WI38 (cell line): ENCODE results near the gene SLC22A14.

Experiments
- H3K4me3 ChIP-seq: 2 replicates; pipeline ENCODE4 v1.5.1; 2011; ENCODE audit warnings: low read depth, mild to moderate bottlenecking, control low read depth, low read length
- TF ChIP-seq, protein P1 (sequence below): IDR thresholded peaks from 2 replicates; pipeline ENCODE4 v1.5.1; 2012; ENCODE audit warnings: low read depth, mild to moderate bottlenecking, control low read depth, low read length

The SLC22A14 gene

DNA sequence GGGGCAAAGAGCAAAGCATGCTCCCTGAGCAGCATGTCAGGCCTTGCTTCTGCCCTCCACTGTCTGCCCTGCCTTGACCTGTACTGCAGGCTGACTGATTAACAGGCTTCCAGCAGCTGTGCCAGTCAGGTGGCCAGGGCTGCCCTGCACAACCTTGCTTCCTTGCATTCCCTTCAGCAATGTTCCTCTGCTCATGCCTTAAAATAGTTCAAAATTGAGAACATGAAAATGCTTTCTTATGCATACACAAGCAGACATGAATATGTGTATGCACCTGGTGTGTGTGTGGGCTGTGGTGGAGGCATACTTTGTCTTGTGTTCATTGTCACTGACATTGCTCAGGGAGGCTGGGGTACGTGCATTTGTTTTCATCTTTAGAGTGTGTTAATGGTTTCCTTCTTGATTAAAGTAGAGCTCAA lies 17.7 kb upstream of the SLC22A14 start:
- H3K4me3 ChIP-seq: no peak overlapping the region
- TF ChIP-seq, protein P1, sequence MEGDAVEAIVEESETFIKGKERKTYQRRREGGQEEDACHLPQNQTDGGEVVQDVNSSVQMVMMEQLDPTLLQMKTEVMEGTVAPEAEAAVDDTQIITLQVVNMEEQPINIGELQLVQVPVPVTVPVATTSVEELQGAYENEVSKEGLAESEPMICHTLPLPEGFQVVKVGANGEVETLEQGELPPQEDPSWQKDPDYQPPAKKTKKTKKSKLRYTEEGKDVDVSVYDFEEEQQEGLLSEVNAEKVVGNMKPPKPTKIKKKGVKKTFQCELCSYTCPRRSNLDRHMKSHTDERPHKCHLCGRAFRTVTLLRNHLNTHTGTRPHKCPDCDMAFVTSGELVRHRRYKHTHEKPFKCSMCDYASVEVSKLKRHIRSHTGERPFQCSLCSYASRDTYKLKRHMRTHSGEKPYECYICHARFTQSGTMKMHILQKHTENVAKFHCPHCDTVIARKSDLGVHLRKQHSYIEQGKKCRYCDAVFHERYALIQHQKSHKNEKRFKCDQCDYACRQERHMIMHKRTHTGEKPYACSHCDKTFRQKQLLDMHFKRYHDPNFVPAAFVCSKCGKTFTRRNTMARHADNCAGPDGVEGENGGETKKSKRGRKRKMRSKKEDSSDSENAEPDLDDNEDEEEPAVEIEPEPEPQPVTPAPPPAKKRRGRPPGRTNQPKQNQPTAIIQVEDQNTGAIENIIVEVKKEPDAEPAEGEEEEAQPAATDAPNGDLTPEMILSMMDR: no peak

DNA sequence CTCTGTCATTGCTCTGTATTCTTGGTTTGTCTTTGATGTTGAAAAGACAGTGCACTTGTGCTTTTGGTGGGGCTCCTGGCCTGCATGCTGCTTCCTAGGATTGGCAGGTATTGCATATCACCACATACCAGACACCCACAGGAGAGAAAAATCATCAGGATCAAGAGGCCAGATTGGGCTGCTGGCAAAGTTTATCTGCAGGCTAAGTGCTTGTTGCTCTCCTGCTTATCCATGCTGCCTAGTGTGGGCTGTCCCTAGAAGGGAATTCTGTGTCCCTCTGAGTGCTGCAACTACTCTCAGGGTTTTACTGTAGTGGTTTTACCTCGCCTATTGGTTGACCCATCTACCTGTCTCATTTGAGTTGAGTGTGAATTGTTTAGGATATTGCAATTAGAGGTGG lies 17.3 kb upstream of the SLC22A14 start:
- TF ChIP-seq, protein P1: no peak
- no peak overlapping the region for H3K4me3 ChIP-seq

DNA sequence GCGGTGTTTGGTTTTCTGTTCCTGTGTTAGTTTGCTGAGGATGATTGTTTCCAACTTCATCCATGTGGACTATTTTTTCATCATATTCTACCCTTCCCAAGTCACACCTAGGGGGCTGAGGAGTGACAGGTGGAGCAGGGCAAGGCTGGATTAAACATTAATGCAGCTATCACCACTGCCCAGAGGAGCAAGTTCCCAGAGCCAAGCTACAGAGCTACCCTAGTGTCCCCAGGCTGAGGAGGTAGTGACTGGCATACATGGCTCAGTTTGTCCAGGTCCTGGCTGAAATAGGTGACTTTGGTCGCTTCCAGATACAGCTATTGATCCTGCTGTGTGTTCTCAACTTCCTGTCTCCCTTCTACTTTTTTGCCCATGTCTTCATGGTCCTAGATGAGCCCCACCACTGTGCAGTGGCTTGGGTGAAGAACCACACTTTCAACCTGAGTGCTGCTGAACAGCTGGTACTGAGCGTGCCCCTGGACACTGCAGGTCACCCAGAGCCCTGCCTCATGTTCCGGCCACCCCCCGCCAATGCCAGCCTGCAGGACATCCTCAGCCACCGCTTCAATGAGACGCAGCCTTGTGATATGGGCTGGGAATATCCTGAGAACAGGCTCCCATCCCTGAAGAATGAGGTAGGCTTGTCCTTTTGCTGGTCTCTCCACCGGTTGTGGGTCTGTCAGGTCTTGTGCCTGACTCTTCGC lies 16.3 kb upstream of the SLC22A14 start, which contains the start of gene SLC22A13:
TSS of gene SLC22A13 (plus strand) at position 209 of the 704 bp plus-strand sequence. CDS start at position 258, 49 bp downstream.
- TF ChIP-seq, protein P1: no peak
- H3K4me3 ChIP-seq: no peak within 1 kb of the TSS

DNA sequence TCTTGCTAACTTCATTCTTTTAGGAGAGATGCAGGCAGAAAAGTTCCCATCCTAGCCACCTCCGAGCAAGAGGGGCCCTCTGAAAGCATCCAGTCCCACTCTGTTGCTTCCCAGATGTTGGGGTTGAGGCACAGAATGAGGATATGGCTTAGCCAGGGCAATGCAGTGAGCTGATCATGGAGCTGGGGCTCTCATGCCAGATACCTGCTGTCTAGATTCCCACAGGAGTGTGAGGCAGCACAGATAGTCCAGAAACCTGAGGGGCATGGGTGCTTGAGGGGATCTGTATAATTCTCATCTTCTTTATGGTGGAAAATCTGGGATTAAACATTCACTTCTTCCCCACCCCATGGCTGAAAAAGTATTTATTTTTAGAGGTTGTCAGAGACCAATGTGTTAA lies 15.3 kb upstream of the SLC22A14 start:
- H3K4me3 ChIP-seq: no peak overlapping the region
- TF ChIP-seq, protein P1: no peak

DNA sequence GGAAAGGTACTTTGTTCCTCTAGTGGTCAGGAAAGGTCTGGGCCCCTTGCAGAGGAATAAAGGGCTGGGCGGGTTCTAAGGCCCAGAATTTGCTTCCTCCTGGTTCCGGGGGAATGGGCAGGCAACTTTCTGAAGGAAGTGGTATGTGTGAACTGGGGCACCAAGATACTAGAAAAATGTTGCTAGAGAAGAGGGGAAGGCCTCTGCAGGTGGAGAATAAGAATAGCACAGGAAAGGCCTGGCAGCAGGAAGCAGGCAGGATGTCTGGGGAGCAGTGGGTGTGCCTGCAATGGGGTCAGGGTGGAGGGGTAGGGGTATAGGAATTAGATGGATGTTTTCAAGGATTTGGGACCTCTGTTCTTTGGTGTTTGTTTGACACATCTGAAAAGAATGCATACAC lies 14.4 kb upstream of the SLC22A14 start:
- TF ChIP-seq, protein P1: no peak
- H3K4me3 ChIP-seq: no peak overlapping the region

DNA sequence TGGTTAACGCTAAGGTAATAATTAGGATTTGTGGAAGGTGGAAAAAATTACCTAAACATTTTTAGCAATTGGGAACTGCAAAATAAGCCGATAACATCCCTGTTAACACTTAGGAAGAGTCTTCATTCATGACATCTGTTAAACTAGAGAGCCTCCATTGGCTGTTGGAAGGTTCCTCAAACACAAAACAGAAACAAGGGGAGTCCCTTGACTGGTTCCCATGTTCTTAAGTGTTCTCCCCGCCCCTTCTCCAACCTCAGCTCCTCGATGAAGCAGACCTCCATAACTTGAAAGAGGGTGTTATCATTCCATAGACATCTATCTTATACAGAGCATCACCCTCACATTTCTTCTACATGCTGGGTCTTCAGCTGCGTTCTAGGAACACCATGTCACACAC lies 14.0 kb upstream of the SLC22A14 start:
- TF ChIP-seq, protein P1: no peak
- H3K4me3 ChIP-seq: no peak overlapping the region

DNA sequence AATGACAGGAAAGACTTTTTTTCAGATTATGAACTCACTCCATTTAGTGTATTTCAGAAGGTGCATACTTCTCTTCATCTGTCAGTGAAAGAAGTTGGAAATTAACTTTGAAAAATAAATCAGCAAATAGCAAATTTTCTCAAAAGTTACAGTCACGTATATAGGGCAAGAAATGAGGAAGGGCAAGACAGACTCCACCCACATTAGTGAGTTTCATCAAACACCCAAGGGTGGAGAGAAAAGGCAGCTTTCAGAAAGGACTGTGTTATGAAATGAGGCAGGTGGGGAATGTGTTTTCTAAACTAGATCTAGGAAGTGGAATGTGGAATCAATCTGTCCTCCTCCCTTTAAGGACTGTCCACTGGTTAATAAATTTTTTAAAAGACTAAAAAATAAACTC lies 13.6 kb upstream of the SLC22A14 start:
- TF ChIP-seq, protein P1: no peak
- H3K4me3 ChIP-seq: no peak overlapping the region
